ENCODE measurements around the gene TUBB1.

DNA sequence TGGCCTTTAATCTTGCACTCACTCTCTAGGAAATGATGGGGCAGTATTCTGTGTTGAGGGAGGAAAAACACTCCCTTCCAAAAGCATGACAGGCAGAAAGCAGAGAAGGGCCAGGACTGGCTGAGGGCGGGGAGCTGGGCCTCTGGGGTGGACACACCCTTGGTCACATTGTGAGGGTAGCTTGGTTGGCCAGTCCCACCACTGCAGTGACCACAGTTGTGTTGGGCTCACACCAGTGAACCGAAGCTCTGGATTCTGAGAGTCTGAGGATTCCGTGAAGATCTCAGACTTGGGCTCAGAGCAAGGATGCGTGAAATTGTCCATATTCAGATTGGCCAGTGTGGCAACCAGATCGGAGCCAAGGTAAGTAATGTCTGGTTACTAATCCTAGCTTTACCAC lies at the start of gene TUBB1:
- TF ChIP-seq, protein P1, sequence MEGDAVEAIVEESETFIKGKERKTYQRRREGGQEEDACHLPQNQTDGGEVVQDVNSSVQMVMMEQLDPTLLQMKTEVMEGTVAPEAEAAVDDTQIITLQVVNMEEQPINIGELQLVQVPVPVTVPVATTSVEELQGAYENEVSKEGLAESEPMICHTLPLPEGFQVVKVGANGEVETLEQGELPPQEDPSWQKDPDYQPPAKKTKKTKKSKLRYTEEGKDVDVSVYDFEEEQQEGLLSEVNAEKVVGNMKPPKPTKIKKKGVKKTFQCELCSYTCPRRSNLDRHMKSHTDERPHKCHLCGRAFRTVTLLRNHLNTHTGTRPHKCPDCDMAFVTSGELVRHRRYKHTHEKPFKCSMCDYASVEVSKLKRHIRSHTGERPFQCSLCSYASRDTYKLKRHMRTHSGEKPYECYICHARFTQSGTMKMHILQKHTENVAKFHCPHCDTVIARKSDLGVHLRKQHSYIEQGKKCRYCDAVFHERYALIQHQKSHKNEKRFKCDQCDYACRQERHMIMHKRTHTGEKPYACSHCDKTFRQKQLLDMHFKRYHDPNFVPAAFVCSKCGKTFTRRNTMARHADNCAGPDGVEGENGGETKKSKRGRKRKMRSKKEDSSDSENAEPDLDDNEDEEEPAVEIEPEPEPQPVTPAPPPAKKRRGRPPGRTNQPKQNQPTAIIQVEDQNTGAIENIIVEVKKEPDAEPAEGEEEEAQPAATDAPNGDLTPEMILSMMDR (IDR thresholded peaks at IDR 0.05; ENCODE audit: low read depth, low read length), result no peak
- TF ChIP-seq EZH2phosphoT487 (IDR thresholded peaks at IDR 0.05; ENCODE audit: low read depth), result no peak
